Activated T-helper 2 cell treated with anti-CD3 and anti-CD28 coated beads, Interferon-gamma antibody, Interleukin-2, Interleukin-4, amounts not matched to agents 10 μg/mL and 5 μg/mL and 100 μg/mL, durations not matched to agents 14 hours and 24 hours and 36 hours (primary cell): ENCODE measurements around the gene DDX17. TPM values are rescaled to one million over a fixed set of nuclear protein-coding genes. Genes with fewer than 3 reads are reported as not detected.
"Not testable (repeated sequence)": the region's sequence is repeated elsewhere in the genome, so short reads cannot be mapped to it uniquely, and the experiment has no call there.

ENCODE experiments used
- DNase-seq: peaks from one replicate; pipeline ENCODE4 v3.0.0; 2021; ENCODE audit warnings: low spot score
- H3K27ac Mint-ChIP-seq: one replicate; pipeline ENCODE4 v1.8.0; 2021; ENCODE audit warnings: mixed read lengths
- H3K27me3 Mint-ChIP-seq: one replicate; pipeline ENCODE4 v1.8.0; 2021; ENCODE audit warnings: low read depth, mixed read lengths
- H3K36me3 Mint-ChIP-seq: one replicate; pipeline ENCODE4 v1.8.0; 2021; ENCODE audit warnings: low read depth, mixed read lengths
- H3K4me1 Mint-ChIP-seq: one replicate; pipeline ENCODE4 v1.8.0; 2021; ENCODE audit warnings: low read depth, mixed read lengths
- H3K4me3 Mint-ChIP-seq: one replicate; pipeline ENCODE4 v1.8.0; 2021; ENCODE audit warnings: low read depth, mild to moderate bottlenecking, moderate library complexity, mixed read lengths
- H3K9me3 Mint-ChIP-seq: one replicate; pipeline ENCODE4 v1.8.0; 2021; ENCODE audit warnings: mixed read lengths
- intact Hi-C: fragments of 100-400 bp; cut with micrococcal nuclease; formaldehyde crosslinking; loops from one replicate; pipeline ENCODE4 v1.15.1; 2023
- total RNA-seq: library from RNA; stranded (reverse); gene quantifications from 2 replicates; pipeline ENCODE4 v1.2.3, GENCODE V29; 2022

The DDX17 gene
- total RNA-seq, 1 donor from 2014 or later, result 378 TPM

- DNase-seq, result no peak
- no peaks in the 10 kb centered on the region for H3K9me3 Mint-ChIP-seq
- H3K27ac Mint-ChIP-seq, result peak overlapping the region; percentile 4
- intact Hi-C loops, result no loop called here
- H3K4me1 Mint-ChIP-seq, result peaks cover 38% of the 10 kb centered on the region
- no peak overlapping the region for H3K4me3 Mint-ChIP-seq
- H3K27me3 Mint-ChIP-seq, result no peaks in the 10 kb centered on the region
- peaks cover 90% of the 10 kb centered on the region for H3K36me3 Mint-ChIP-seq
Measured at GRCh38 chr22:38487946-38488345, 18.2 kb downstream of the DDX17 start.

- intact Hi-C loops, result no loop called here
- H3K9me3 Mint-ChIP-seq, result no peaks in the 10 kb centered on the region
- peaks cover 33% of the 10 kb centered on the region for H3K4me1 Mint-ChIP-seq
- H3K27me3 Mint-ChIP-seq, result no peaks in the 10 kb centered on the region
- H3K27ac Mint-ChIP-seq, result peak overlapping the region; percentile 35
- no peak for DNase-seq
- H3K4me3 Mint-ChIP-seq, result no peak overlapping the region
- peaks cover 95% of the 10 kb centered on the region for H3K36me3 Mint-ChIP-seq
Measured at GRCh38 chr22:38485783-38486182, 20.3 kb downstream of the DDX17 start.

- no peaks in the 10 kb centered on the region for H3K9me3 Mint-ChIP-seq
- peaks cover 27% of the 10 kb centered on the region for H3K4me1 Mint-ChIP-seq
- no peaks in the 10 kb centered on the region for H3K27me3 Mint-ChIP-seq
- no peak overlapping the region for H3K4me3 Mint-ChIP-seq
- intact Hi-C loops, result loop anchor here (5.0 kb wide), 1 partner anchor 88 kb away; the partner anchor contains the start of gene DMC1
- peak overlapping the region; percentile 9 for H3K27ac Mint-ChIP-seq
- DNase-seq, result no peak
- H3K36me3 Mint-ChIP-seq, result peaks cover 84% of the 10 kb centered on the region
Measured at GRCh38 chr22:38484244-38484643, 21.9 kb downstream of the DDX17 start.

GRCh38 chr22:38482662-38483308 is 23.3 kb downstream of the DDX17 start:
- H3K27ac Mint-ChIP-seq, result peak overlapping the region; percentile 15
- no peak for DNase-seq
- H3K4me3 Mint-ChIP-seq, result no peak overlapping the region
- H3K27me3 Mint-ChIP-seq, result no peaks in the 10 kb centered on the region
- H3K36me3 Mint-ChIP-seq, result peaks cover 71% of the 10 kb centered on the region
- intact Hi-C loops, result loop anchor here (5.0 kb wide), 1 partner anchor 90 kb away; the partner anchor contains the start of gene DMC1
- peaks cover 18% of the 10 kb centered on the region for H3K4me1 Mint-ChIP-seq
- H3K9me3 Mint-ChIP-seq, result no peaks in the 10 kb centered on the region

- intact Hi-C loops, result loop anchor here (5.0 kb wide), 1 partner anchor 90 kb away; the partner anchor contains the start of gene DMC1
- Mint-ChIP-seq H3K9me3 (no peaks in the 10 kb centered on the region), H3K36me3 (peaks cover 64% of the 10 kb centered on the region), H3K4me3 (no peak overlapping the region), H3K27me3 (no peaks in the 10 kb centered on the region), H3K27ac (no peak overlapping the region), H3K4me1 (peaks cover 17% of the 10 kb centered on the region)
- no peak for DNase-seq
Measured at GRCh38 chr22:38481871-38482332, 24.2 kb downstream of the DDX17 start.

- intact Hi-C loops, result loop anchor here (5.0 kb wide), 1 partner anchor 91 kb away; the partner anchor contains the start of gene DMC1
- no peak for DNase-seq
- H3K36me3 Mint-ChIP-seq, result peaks cover 58% of the 10 kb centered on the region
- H3K4me3 Mint-ChIP-seq, result no peak overlapping the region
- H3K9me3 Mint-ChIP-seq, result no peaks in the 10 kb centered on the region
- no peaks in the 10 kb centered on the region for H3K27me3 Mint-ChIP-seq
- no peak overlapping the region for H3K27ac Mint-ChIP-seq
- peaks cover 17% of the 10 kb centered on the region for H3K4me1 Mint-ChIP-seq
Measured at GRCh38 chr22:38481162-38481870, 24.8 kb downstream of the DDX17 start.

GRCh38 chr22:38479096-38479837 is 26.8 kb downstream of the DDX17 start:
- Mint-ChIP-seq H3K4me3 (no peak overlapping the region), H3K9me3 (no peaks in the 10 kb centered on the region), H3K27ac (no peak overlapping the region), H3K36me3 (peaks cover 40% of the 10 kb centered on the region), H3K4me1 (peaks cover 10% of the 10 kb centered on the region), H3K27me3 (no peaks in the 10 kb centered on the region)
- intact Hi-C loops, result no loop called here
- DNase-seq, result no peak

- no peak for DNase-seq
- Mint-ChIP-seq H3K36me3 (peaks cover 23% of the 10 kb centered on the region), H3K4me1 (peaks cover 6% of the 10 kb centered on the region), H3K4me3 (no peak overlapping the region), H3K27me3 (no peaks in the 10 kb centered on the region), H3K27ac (no peak overlapping the region), H3K9me3 (no peaks in the 10 kb centered on the region)
- intact Hi-C loops, result no loop called here
Measured at GRCh38 chr22:38477585-38477984, 28.5 kb downstream of the DDX17 start.

GRCh38 chr22:38474003-38474607 is 32.0 kb downstream of the DDX17 start:
- H3K9me3 Mint-ChIP-seq, result no peaks in the 10 kb centered on the region
- H3K36me3 Mint-ChIP-seq, result no peaks in the 10 kb centered on the region
- H3K4me1 Mint-ChIP-seq, result peaks cover 5% of the 10 kb centered on the region
- no peaks in the 10 kb centered on the region for H3K27me3 Mint-ChIP-seq
- H3K27ac Mint-ChIP-seq, result no peak overlapping the region
- intact Hi-C loops, result no loop called here
- no peak for DNase-seq
- no peak overlapping the region for H3K4me3 Mint-ChIP-seq

GRCh38 chr22:38471237-38471636 is 34.9 kb downstream of the DDX17 start:
- intact Hi-C loops, result no loop called here
- H3K27ac Mint-ChIP-seq, result no peak overlapping the region
- no peaks in the 10 kb centered on the region for H3K9me3 Mint-ChIP-seq
- H3K4me1 Mint-ChIP-seq, result peaks cover 8% of the 10 kb centered on the region
- DNase-seq, result no peak
- no peak overlapping the region for H3K4me3 Mint-ChIP-seq
- H3K27me3 Mint-ChIP-seq, result peaks cover 13% of the 10 kb centered on the region
- no peaks in the 10 kb centered on the region for H3K36me3 Mint-ChIP-seq

GRCh38 chr22:38470179-38470578 is 35.9 kb downstream of the DDX17 start:
- peaks cover 22% of the 10 kb centered on the region for H3K27me3 Mint-ChIP-seq
- H3K27ac Mint-ChIP-seq, H3K9me3 Mint-ChIP-seq, intact Hi-C loops, H3K36me3 Mint-ChIP-seq, H3K4me3 Mint-ChIP-seq, H3K4me1 Mint-ChIP-seq, DNase-seq: not testable (repeated sequence)

- Mint-ChIP-seq H3K9me3 (no peaks in the 10 kb centered on the region), H3K27me3 (peaks cover 28% of the 10 kb centered on the region), H3K4me3 (no peak overlapping the region), H3K36me3 (no peaks in the 10 kb centered on the region), H3K27ac (no peak overlapping the region), H3K4me1 (peaks cover 8% of the 10 kb centered on the region)
- intact Hi-C loops, result no loop called here
- no peak for DNase-seq
Measured at GRCh38 chr22:38469306-38469781, 36.8 kb downstream of the DDX17 start.
